HG02840 (cell line): ENCODE measurements around the gene ABCA1.
"Not testable (repeated sequence)": the region's sequence is repeated elsewhere in the genome, so short reads cannot be mapped to it uniquely, and the experiment has no call there.

ENCODE experiments used
- ATAC-seq: cut with Tn5 transposase; IDR thresholded peaks from one replicate; pipeline ENCODE4 v1.9.1; 2021; ENCODE audit warnings: mild to moderate bottlenecking, moderate library complexity, moderate number of reproducible peaks; ENCODE audit not compliant: unreplicated experiment, low FRiP score

The ABCA1 gene

GRCh38 chr9:104906441-104907277, 21.3 kb downstream of the ABCA1 start:
- no peak for ATAC-seq

GRCh38 chr9:104905931-104906330, 22.0 kb downstream of the ABCA1 start:
- ATAC-seq, result no peak

GRCh38 chr9:104905153-104905901, 22.6 kb downstream of the ABCA1 start:
- ATAC-seq, result no peak

- ATAC-seq, result no peak
These were observed 24.3 kb downstream of the ABCA1 start for GRCh38 chr9:104903609-104904008.

- no peak for ATAC-seq
These were observed 27.1 kb downstream of the ABCA1 start for GRCh38 chr9:104900871-104901270.

GRCh38 chr9:104900324-104900723, 27.6 kb downstream of the ABCA1 start:
- ATAC-seq, result no peak

GRCh38 chr9:104899759-104900247, 28.2 kb downstream of the ABCA1 start:
- no peak for ATAC-seq

- not testable (repeated sequence) for ATAC-seq
These were observed 29.6 kb downstream of the ABCA1 start for GRCh38 chr9:104898376-104898775.

- ATAC-seq, result no peak
These were observed 31.8 kb downstream of the ABCA1 start for GRCh38 chr9:104896131-104896530.

GRCh38 chr9:104895572-104895971, 32.4 kb downstream of the ABCA1 start:
- no peak for ATAC-seq

GRCh38 chr9:104892701-104893100, 35.3 kb downstream of the ABCA1 start:
- ATAC-seq, result no peak

- ATAC-seq, result no peak
These were observed 37.6 kb downstream of the ABCA1 start for GRCh38 chr9:104890433-104890770.

GRCh38 chr9:104885818-104886709, 41.9 kb downstream of the ABCA1 start:
- no peak for ATAC-seq

GRCh38 chr9:104883169-104883568, 44.8 kb downstream of the ABCA1 start:
- no peak for ATAC-seq

- no peak for ATAC-seq
These were observed 45.4 kb downstream of the ABCA1 start for GRCh38 chr9:104882566-104882965.

- ATAC-seq, result no peak
These were observed 45.9 kb downstream of the ABCA1 start for GRCh38 chr9:104882086-104882485.

GRCh38 chr9:104879555-104880309, 48.2 kb downstream of the ABCA1 start:
- ATAC-seq, result no peak

- ATAC-seq, result no peak
These were observed 51.4 kb downstream of the ABCA1 start for GRCh38 chr9:104876587-104876986.

- no peak for ATAC-seq
These were observed 52.1 kb downstream of the ABCA1 start for GRCh38 chr9:104875897-104876296.

- ATAC-seq, result no peak
These were observed 52.6 kb downstream of the ABCA1 start for GRCh38 chr9:104875320-104875719.
